ENCODE measurements around the gene TMEM72.

The TMEM72 gene

GRCh38 chr10:44971434-44971833, 60.3 kb downstream of the TMEM72 start:
- ATAC-seq: no peak
- TF ChIP-seq ZFP3 (CRISPR knock-in tag; IDR thresholded peaks at IDR 0.05): no peak
- no peak for TF ChIP-seq ZNF565 (CRISPR knock-in tag; conservative IDR thresholded peaks at IDR 0.05; ENCODE audit: low read depth)
- no peak for TF ChIP-seq PATZ1 (CRISPR knock-in tag; IDR thresholded peaks at IDR 0.05; ENCODE audit: borderline replicate concordance)
- no peak for TF ChIP-seq CSRNP3 (CRISPR knock-in tag; IDR thresholded peaks at IDR 0.05)
- no peak for TF ChIP-seq ESRRG (CRISPR knock-in tag; IDR thresholded peaks at IDR 0.05)
- TF ChIP-seq BACH2 (CRISPR knock-in tag; IDR thresholded peaks at IDR 0.05; ENCODE audit: borderline replicate concordance): no peak
- no peak for TF ChIP-seq RARB (CRISPR knock-in tag; IDR thresholded peaks at IDR 0.05)
- TF ChIP-seq ZC3H10 (CRISPR knock-in tag; IDR thresholded peaks at IDR 0.05): no peak
- no peak for TF ChIP-seq TCF4 (CRISPR knock-in tag; IDR thresholded peaks at IDR 0.05; ENCODE audit: borderline replicate concordance)

GRCh38 chr10:44971935-44972757, 61.0 kb downstream of the TMEM72 start:
- ATAC-seq: no peak
- TF ChIP-seq CSDC2 (CRISPR knock-in tag; IDR thresholded peaks at IDR 0.05) (no peak), ESRRG (CRISPR knock-in tag; IDR thresholded peaks at IDR 0.05) (no peak), TOX (CRISPR knock-in tag; IDR thresholded peaks at IDR 0.05; ENCODE audit: borderline replicate concordance) (no peak), ARNTL (CRISPR knock-in tag; IDR thresholded peaks at IDR 0.05; ENCODE audit: borderline replicate concordance, low read depth) (no peak), ZNF70 (CRISPR knock-in tag; IDR thresholded peaks at IDR 0.05) (no peak), TCF4 (CRISPR knock-in tag; IDR thresholded peaks at IDR 0.05; ENCODE audit: borderline replicate concordance) (no peak), TSHZ2 (CRISPR knock-in tag; IDR thresholded peaks at IDR 0.05) (no peak)

GRCh38 chr10:44972874-44973306, 61.8 kb downstream of the TMEM72 start:
- ATAC-seq: no peak
- TF ChIP-seq TCF4 (CRISPR knock-in tag; IDR thresholded peaks at IDR 0.05; ENCODE audit: borderline replicate concordance): no peak
- TF ChIP-seq CSDC2 (CRISPR knock-in tag; IDR thresholded peaks at IDR 0.05): no peak
- no peak for TF ChIP-seq POU6F1 (CRISPR knock-in tag; IDR thresholded peaks at IDR 0.05; ENCODE audit: borderline replicate concordance, low read depth)
- TF ChIP-seq CSRNP3 (CRISPR knock-in tag; IDR thresholded peaks at IDR 0.05): no peak
- no peak for TF ChIP-seq ZFP3 (CRISPR knock-in tag; IDR thresholded peaks at IDR 0.05)
- TF ChIP-seq ZNF70 (CRISPR knock-in tag; IDR thresholded peaks at IDR 0.05): no peak
- no peak for TF ChIP-seq PATZ1 (CRISPR knock-in tag; IDR thresholded peaks at IDR 0.05; ENCODE audit: borderline replicate concordance)
- TF ChIP-seq CREB5 (CRISPR knock-in tag; IDR thresholded peaks at IDR 0.05; ENCODE audit: low read depth): no peak
- no peak for TF ChIP-seq OSR1 (CRISPR knock-in tag; IDR thresholded peaks at IDR 0.05)
- no peak for TF ChIP-seq ESRRG (CRISPR knock-in tag; IDR thresholded peaks at IDR 0.05)
- TF ChIP-seq SNAI2 (CRISPR knock-in tag; IDR thresholded peaks at IDR 0.05): no peak
- TF ChIP-seq TSHZ2 (CRISPR knock-in tag; IDR thresholded peaks at IDR 0.05): no peak

All from SK-N-SH treated with all-trans-retinoic acid at 6 μM for 48 hours (cell line).